GM18909 (cell line): ENCODE results near the gene CHRM2.

ENCODE experiments used
- ATAC-seq: cut with Tn5 transposase; IDR thresholded peaks from one replicate; pipeline ENCODE4 v1.9.1; 2021; ENCODE audit warnings: mild to moderate bottlenecking; ENCODE audit not compliant: unreplicated experiment, poor library complexity

CHRM2 gene

DNA sequence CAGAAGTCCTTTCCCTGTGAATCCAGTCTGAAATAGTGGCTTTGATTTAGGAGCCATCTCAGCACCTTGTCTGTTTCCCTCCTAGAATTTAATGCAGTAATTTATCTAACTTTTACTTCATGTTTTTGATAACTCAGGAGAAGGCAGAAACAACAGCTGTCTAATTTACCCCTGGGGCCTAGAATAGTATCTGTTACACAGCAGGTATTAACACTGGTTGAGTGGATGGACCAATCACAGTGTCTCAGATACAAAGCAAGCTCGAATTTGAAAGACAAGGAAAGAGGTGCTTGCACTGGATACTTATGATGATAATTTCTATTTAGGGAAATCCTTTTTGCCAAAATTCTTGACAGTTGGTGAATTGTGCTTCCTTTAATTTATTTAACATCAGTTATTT, 23.4 kb downstream of the CHRM2 start:
- ATAC-seq: no peak

- ATAC-seq: no peak
Measured at GRCh38 chr7:136894789-136895188, 26.3 kb downstream of the CHRM2 start.

DNA sequence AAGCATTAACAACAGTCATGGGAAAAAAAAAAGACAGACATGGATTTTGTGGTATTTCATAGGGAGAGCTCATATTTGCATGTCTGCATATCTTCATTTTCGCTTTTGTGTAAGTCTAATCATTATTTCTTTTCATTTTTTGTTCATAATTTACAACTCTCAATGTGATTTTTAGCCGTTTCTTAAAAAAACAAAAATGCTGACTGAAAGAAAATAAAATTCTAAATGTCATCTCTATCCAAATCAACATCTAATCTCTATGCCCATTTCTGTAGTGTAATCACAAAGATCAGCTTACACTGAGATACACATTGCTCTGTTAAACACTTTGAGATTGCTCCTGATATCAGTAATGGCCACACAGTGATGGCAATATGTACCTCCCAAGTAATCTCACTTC, 29.2 kb downstream of the CHRM2 start:
- no peak for ATAC-seq

GRCh38 chr7:136900005-136900404, 31.6 kb downstream of the CHRM2 start:
- ATAC-seq: no peak

GRCh38 chr7:136910771-136911170, 42.3 kb downstream of the CHRM2 start:
- ATAC-seq: no peak

- no peak for ATAC-seq
Measured at GRCh38 chr7:136911344-136911743, 42.9 kb downstream of the CHRM2 start.

DNA sequence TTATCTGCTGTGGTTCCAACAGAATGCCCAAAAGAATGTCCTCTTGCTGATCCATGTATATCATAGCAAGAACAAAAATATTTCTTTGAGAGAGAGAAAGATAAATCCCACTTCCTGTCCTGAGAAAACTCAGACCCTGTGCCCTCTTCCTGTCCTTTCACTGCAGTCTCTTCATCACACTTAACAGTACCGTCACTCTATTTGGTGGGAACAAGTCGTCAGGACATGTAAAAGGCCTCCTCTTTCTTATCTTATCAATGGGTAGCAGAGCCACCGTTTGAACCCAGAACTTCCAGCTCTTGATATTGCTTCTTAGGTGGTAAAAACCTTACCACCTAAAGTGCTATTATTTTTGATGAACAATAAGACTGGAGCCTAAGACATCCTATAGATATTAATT, 43.9 kb downstream of the CHRM2 start:
- ATAC-seq: no peak

DNA sequence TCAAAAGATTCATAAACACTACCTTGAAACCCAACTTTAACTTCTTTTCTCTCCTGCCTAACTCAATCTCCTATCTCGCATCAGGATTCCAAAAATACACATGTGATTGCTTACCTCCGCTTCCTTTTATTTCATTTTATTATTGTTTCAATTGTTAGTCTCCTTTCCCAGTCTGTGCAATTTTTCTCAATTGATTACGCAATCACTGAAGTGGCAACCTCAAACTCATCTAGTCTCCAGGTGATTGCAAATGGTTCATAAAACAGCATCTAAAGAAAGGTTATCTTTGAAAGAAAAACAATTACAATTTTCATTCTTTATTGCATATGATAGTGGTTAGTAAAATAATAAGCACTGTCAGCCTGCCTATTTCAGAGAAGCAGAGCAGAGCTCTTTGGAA, 45.6 kb downstream of the CHRM2 start:
- no peak for ATAC-seq

GRCh38 chr7:136919820-136920219, 51.4 kb downstream of the CHRM2 start:
- no peak for ATAC-seq

GRCh38 chr7:136923111-136923667, 54.7 kb downstream of the CHRM2 start:
- no peak for ATAC-seq

- no peak for ATAC-seq
Measured at GRCh38 chr7:136925044-136925443, 56.6 kb downstream of the CHRM2 start.

- ATAC-seq: no peak
Measured at GRCh38 chr7:136925556-136925955, 57.1 kb downstream of the CHRM2 start.

- no peak for ATAC-seq
Measured at GRCh38 chr7:136931169-136931867, 62.9 kb downstream of the CHRM2 start.

- no peak for ATAC-seq
Measured at GRCh38 chr7:136937436-136937835, 69.0 kb downstream of the CHRM2 start.

- no peak for ATAC-seq
Measured at GRCh38 chr7:136938476-136938875, 70.0 kb downstream of the CHRM2 start.

DNA sequence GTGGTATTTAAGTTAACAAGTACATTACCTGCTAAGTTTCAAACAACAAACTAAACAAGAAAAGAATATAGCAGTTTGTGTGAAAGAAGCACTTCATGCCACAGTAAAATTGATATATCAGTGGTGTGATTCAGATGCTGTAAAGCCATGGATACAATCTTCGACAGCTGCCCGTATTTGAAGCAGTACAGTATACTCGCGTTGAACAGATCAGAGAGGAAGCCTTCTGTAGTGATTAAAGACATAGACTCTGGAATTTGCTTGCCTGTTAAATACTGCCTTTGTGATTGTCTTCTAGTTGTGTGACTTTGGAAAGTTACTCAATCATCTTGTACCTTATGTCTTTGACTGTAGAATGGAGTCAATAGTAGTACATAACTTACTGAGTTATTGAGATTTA, 71.7 kb downstream of the CHRM2 start:
- no peak for ATAC-seq

DNA sequence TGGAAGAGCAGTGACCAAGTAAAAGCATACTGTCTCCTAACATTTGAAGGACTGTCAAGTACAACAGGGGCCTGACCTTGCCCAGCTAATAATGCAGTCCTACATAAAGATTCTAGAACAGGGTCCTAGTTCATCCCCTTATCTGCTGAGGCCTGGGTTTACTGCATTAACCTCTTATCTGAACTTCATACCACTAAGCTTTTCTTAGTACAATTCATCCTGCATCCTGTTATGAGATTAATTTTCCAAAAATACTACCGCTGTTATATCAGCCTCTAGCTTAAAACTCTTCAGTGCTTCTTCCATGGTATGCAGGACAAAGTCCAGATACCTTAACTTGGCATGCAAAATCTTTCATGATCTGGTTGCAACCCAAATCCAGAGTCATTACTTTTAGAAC, 72.5 kb downstream of the CHRM2 start:
- no peak for ATAC-seq

DNA sequence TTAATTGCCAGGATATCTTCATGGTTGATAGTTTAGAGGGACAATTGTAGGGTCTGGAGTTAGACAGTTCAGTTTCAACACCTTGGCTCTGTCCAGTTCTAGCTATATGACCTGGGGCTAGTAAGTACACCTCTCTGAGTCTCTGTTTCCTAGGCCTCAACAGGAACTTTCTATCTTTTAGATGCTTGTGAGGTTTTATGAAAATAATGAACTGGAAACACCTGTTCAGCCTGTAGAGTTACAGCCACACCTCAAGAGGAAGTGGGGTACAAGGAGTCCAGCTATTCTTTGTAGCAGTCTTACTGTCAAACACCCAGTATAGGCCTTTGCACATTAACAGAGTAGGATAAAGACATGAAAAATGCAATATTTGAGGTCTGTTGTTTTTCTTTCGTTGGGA, 73.4 kb downstream of the CHRM2 start:
- ATAC-seq: no peak

DNA sequence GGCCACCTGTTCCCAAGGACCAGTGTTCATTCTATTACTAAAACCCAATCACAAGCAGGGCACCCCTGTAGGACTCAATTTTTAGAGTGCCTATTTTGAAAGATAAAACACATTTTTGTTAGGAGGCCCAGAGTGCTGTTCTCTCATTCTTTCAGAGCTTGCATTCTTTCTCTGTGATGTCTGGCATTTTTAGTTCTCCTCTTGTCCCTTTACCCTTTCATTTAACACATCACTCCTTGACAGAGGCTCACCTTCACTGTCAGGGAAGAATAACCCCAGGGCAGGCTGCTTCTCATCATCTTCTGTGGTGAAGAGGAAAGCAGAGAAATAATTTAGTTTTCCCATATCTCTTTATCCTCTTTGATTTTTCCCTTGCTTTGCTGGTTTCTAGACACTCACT, 73.9 kb downstream of the CHRM2 start:
- ATAC-seq: no peak

- no peak for ATAC-seq
Measured at GRCh38 chr7:136942994-136943393, 74.5 kb downstream of the CHRM2 start.

DNA sequence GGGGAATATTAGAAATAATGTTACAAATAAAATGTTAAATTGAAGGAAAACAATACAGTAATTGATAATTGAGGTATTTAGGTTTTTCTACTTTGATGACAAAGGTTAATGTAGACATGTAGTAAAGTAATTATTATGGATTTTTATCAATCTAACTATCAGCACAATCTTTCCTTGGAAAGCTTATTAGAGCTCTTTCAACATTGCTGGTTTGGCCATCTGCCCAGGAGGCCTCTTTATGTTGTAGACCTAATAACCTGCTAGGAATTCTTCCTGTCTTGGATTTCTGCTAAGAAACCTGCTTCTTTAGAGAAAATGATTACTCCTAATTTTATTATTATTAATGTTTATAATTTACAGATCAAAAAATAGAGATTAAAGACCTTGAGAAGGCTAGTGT, 78.9 kb downstream of the CHRM2 start:
- ATAC-seq: no peak

DNA sequence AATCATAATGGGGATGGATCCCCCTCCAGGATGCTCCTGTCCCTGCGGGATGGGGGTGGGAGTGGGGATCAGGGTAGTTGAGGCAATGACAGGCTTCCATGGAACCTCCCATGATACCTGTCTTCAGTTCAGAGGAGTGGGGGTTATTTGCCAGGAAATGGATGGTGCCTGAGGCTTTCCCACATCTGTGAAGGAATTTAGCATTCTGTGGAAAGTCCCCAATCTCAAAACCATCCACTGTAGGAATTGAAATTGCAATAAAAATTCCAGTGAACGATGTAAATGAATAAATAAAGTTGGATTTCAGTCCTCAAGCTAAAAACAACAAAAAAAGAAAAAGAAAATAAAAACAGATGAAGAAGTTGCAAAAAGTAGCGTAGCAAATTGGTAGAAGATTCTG, 81.9 kb downstream of the CHRM2 start:
- no peak for ATAC-seq
